Measurements from ENCODE around the gene UBE2Z. TPM values are rescaled to one million over a fixed set of nuclear protein-coding genes. Genes with fewer than 3 reads are reported as not detected.

UBE2Z gene
- total RNA-seq, 3 donors from 2014 or later = 45.9 to 70.1 (median 64.2) TPM

DNA sequence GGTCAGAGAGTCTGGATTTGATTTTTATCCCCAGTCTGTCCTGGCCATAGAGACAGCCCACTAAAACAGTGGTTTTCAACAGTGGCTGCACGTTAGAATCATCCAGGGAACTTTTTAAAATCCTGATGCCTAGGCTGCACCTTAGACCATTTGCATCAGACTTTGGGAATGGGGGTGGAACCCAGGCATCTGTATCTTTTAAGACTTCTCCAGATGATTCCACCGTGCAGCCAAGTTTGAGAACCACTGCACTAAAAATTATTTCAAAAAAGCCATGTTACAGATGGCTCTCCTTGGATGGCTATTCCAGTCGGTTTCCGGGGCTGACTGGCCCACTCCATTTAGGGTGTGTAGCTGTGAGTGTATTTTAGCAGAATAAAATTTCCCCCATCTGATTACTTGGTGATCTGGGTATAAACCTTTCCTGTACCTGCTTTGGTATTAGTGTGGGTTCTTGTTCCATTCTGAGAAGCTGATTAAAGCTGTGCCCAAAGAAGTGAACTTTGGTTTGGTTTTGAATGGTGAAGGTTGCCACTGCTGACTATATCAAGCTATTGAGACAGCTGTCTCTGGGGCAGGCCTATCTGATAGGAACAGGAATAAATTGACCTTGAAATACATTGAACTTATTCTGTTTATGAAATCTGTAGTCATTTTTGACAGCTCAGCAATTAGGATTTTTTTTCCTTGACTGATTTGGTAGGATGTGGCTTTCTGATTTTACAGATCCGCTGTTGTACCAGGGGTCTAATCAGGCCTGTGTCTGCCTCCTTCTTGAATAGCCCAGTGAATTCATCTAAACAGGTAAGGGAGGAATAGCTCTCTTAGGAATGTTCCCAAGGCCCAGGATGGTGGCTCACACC is 14.3 kb upstream of the UBE2Z start:
- H3K9me3 ChIP-seq = no peaks in the 10 kb centered on the region
- H3K27ac ChIP-seq = no peak overlapping the region
- H3K4me1 ChIP-seq = peaks cover 0 to 10% of the 10 kb centered on the region in 2 donors
- H3K4me3 ChIP-seq = peak overlapping the region; percentile 63 to 87 (median 70)
- peaks cover 5% of the 10 kb centered on the region for H3K36me3 ChIP-seq
- intact Hi-C loops (cut with DNase I; ENCODE audit: low total_unique reads) = no loop called here
- DNase-seq (ENCODE audit: low spot score in 2 of 2) = no peak
- no peaks in the 10 kb centered on the region for H3K27me3 ChIP-seq
- TF ChIP-seq POLR2A (IDR thresholded peaks at IDR 0.05) = no peak
- TF ChIP-seq, protein P1, sequence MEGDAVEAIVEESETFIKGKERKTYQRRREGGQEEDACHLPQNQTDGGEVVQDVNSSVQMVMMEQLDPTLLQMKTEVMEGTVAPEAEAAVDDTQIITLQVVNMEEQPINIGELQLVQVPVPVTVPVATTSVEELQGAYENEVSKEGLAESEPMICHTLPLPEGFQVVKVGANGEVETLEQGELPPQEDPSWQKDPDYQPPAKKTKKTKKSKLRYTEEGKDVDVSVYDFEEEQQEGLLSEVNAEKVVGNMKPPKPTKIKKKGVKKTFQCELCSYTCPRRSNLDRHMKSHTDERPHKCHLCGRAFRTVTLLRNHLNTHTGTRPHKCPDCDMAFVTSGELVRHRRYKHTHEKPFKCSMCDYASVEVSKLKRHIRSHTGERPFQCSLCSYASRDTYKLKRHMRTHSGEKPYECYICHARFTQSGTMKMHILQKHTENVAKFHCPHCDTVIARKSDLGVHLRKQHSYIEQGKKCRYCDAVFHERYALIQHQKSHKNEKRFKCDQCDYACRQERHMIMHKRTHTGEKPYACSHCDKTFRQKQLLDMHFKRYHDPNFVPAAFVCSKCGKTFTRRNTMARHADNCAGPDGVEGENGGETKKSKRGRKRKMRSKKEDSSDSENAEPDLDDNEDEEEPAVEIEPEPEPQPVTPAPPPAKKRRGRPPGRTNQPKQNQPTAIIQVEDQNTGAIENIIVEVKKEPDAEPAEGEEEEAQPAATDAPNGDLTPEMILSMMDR (IDR thresholded peaks at IDR 0.05) = no peak

DNA sequence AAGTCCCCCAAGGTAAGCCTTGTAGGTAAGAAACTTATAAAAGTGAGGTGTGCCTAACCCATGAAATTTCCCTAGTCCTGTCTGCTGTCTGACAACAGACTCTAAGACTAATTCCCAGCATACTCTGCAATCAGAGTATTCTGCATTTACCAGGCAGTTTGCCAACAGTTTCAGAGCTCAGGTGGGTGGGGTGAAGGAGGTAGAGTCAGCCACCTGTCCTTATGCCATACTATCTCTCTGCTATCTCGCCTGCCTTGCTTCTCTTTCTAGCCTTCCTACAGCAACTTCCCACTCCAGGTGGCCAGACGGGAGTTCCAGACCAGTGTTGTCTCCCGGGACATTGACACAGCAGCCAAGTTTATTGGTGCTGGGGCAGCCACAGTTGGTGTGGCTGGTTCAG is 13.3 kb upstream of the UBE2Z start:
- intact Hi-C loops (cut with DNase I; ENCODE audit: low total_unique reads) = no loop called here
- peaks cover 0 to 10% of the 10 kb centered on the region in 2 donors for H3K4me1 ChIP-seq
- no peaks in the 10 kb centered on the region for H3K9me3 ChIP-seq
- H3K27me3 ChIP-seq = no peaks in the 10 kb centered on the region
- TF ChIP-seq, protein P1 (IDR thresholded peaks at IDR 0.05) = no peak
- no peak for TF ChIP-seq POLR2A (IDR thresholded peaks at IDR 0.05)
- no peak for DNase-seq (ENCODE audit: low spot score in 2 of 2)
- H3K36me3 ChIP-seq = peaks cover 5% of the 10 kb centered on the region
- no peak overlapping the region for H3K4me3 ChIP-seq
- H3K27ac ChIP-seq = no peak overlapping the region

DNA sequence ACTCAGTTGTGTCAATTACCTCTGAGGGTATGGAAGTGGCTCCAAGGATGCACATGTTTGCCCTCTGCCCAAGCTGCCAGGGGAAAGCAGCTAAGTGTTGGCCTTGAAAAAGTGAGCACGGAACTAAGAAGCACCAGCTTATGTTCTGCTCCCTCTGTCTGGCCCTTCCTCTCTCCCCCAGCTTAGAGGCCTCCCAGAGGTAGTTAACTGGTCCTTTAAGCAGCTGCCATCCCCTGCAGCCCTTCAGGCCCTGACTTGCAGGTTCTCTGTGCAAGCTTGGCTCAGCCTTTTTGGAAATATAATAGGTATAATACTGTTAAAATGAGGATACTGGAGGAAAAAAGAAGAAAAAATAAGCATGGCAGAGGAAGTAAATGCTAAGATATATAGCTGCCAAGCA is 7.0 kb upstream of the UBE2Z start:
- DNase-seq (ENCODE audit: low spot score in 2 of 2) = no peak
- Histone ChIP-seq H3K9me3 (no peaks in the 10 kb centered on the region), H3K4me1 (no peaks in the 10 kb centered on the region), H3K27me3 (no peaks in the 10 kb centered on the region), H3K4me3 (no peak overlapping the region), H3K27ac (no peak overlapping the region), H3K36me3 (peaks cover 4% of the 10 kb centered on the region)
- TF ChIP-seq POLR2A (IDR thresholded peaks at IDR 0.05) = no peak
- TF ChIP-seq POLR2AphosphoS5 (IDR thresholded peaks at IDR 0.05) = no peak
- TF ChIP-seq, protein P1 (IDR thresholded peaks at IDR 0.05) = no peak
- intact Hi-C loops (cut with DNase I; ENCODE audit: low total_unique reads) = no loop called here

DNA sequence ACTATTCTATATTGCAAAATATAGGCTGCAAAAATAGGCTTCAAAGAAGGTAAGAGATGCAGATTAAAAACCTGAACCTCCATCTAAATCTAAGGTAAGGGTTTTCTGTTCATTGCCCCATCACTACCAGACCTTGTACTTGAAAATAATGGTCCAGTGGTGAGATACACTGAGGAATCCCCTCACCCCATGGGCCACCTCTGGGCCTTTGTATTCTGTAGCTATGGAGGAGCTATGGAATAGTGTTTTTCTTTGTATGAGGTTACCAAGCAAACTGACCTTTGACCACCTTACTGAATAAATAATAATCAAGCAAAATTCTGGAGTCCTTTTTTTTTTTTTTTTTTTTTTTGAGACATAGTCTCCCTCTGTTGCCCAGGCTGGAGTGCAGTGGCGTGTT is 4.8 kb upstream of the UBE2Z start:
- TF ChIP-seq, protein P1 (IDR thresholded peaks at IDR 0.05) = no peak
- TF ChIP-seq POLR2AphosphoS5 (IDR thresholded peaks at IDR 0.05) (no peak), POLR2A (IDR thresholded peaks at IDR 0.05) (no peak)

DNA sequence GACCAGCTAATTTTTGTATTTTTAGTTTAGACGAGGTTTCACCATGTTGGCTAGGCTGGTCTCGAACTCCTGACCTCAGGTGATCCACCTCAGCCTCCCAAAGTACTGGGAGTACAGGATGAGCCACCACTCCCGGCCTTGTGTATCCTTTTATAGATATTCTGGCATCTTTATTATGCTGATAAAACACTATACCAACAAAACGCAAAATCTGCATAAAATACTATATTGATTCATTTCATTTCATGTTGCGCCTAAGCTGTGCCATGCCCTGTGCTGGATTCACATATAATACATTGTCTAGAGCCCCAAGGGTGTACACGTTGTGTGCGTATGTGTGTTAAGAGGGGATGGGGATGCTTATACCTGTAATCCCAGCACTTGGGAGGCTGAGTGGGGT is 3.8 kb upstream of the UBE2Z start:
- H3K27ac ChIP-seq = no peak overlapping the region
- intact Hi-C loops (cut with DNase I; ENCODE audit: low total_unique reads) = no loop called here
- peaks cover 0 to 3% of the 10 kb centered on the region in 2 donors for H3K4me1 ChIP-seq
- no peaks in the 10 kb centered on the region for H3K36me3 ChIP-seq
- DNase-seq (ENCODE audit: low spot score in 2 of 2) = no peak
- H3K27me3 ChIP-seq = no peaks in the 10 kb centered on the region
- no peaks in the 10 kb centered on the region for H3K9me3 ChIP-seq
- TF ChIP-seq, protein P1 (IDR thresholded peaks at IDR 0.05) = no peak
- TF ChIP-seq POLR2A (IDR thresholded peaks at IDR 0.05) = no peak
- TF ChIP-seq POLR2AphosphoS5 (IDR thresholded peaks at IDR 0.05) = no peak
- H3K4me3 ChIP-seq = no peak overlapping the region

More for the DNA sequence above, 4.8 kb upstream of the UBE2Z start:
- H3K36me3 ChIP-seq = no peaks in the 10 kb centered on the region
- DNase-seq (ENCODE audit: low spot score in 2 of 2) = no peak
- H3K4me3 ChIP-seq = no peak overlapping the region
- no peaks in the 10 kb centered on the region for H3K9me3 ChIP-seq
- H3K27me3 ChIP-seq = no peaks in the 10 kb centered on the region
- intact Hi-C loops (cut with DNase I; ENCODE audit: low total_unique reads) = no loop called here
- H3K4me1 ChIP-seq = no peaks in the 10 kb centered on the region
- no peak overlapping the region for H3K27ac ChIP-seq
